Fibroblast of pulmonary artery (primary cell): Measurements from ENCODE around the gene ZNF324B.
A peak's percentile ranks its signal among the peaks of the same experiment; 100 is the strongest.
"Not testable (repeated sequence)": the region's sequence is repeated elsewhere in the genome, so short reads cannot be mapped to it uniquely, and the experiment has no call there.

Experiments
- DNase-seq: peaks from one replicate; pipeline ENCODE4 v3.0.0-alpha.2; 2010; ENCODE audit warnings: low read depth
- H3K4me3 ChIP-seq: replicated peaks from 2 replicates; pipeline ENCODE4 v1.5.1; 2011; ENCODE audit warnings: low read depth, mild to moderate bottlenecking, control low read depth, low read length, moderate library complexity
- CTCF ChIP-seq: IDR thresholded peaks from 2 replicates; pipeline ENCODE4 v1.5.1; 2011; ENCODE audit warnings: mild to moderate bottlenecking, control low read depth, low read length, inconsistent platforms; ENCODE audit errors: missing control alignments

Gene ZNF324B

GRCh38 chr19:58483776-58484175 lies 32.4 kb downstream of the ZNF324B start:
- no peak for DNase-seq
- no peak for TF ChIP-seq CTCF
- no peak overlapping the region for H3K4me3 ChIP-seq

DNA sequence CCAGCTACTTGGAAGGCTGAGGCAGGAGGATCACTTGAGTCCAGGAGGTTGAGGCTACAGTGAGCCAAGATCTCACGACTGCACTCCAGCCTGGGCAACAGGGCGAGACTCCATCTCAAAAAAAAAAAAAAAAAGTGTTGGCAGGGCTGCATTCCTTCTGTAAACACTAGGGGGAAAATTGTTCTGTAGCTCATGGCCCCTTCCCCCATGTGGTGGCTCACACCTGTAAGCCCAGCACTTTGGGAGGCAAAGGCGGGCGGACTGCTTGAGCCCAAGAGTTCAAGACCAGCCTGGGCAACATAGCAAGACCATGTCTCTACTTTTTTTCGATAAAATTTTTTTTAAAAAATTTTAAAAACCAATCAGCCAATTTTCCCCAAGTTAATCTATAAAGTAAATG lies 32.9 kb downstream of the ZNF324B start:
- not testable (repeated sequence) for H3K4me3 ChIP-seq, DNase-seq
- TF ChIP-seq CTCF = peak; percentile 1

- no peak for TF ChIP-seq CTCF
- H3K4me3 ChIP-seq = no peak overlapping the region
- DNase-seq = no peak
Observed at GRCh38 chr19:58491393-58491792, 40.0 kb downstream of the ZNF324B start.

GRCh38 chr19:58492265-58492664 lies 40.8 kb downstream of the ZNF324B start:
- DNase-seq = no peak
- TF ChIP-seq CTCF = no peak
- H3K4me3 ChIP-seq = no peak overlapping the region

- TF ChIP-seq CTCF = no peak
- no peak for DNase-seq
- H3K4me3 ChIP-seq = no peak overlapping the region
Observed at GRCh38 chr19:58497634-58498170, 46.3 kb downstream of the ZNF324B start.

GRCh38 chr19:58498316-58499020 lies 47.0 kb downstream of the ZNF324B start:
- DNase-seq = no peak
- peak overlapping the region; percentile 75 for H3K4me3 ChIP-seq
- TF ChIP-seq CTCF = no peak
